ENCODE results near the gene DNAJB8.

The DNAJB8 gene

DNA sequence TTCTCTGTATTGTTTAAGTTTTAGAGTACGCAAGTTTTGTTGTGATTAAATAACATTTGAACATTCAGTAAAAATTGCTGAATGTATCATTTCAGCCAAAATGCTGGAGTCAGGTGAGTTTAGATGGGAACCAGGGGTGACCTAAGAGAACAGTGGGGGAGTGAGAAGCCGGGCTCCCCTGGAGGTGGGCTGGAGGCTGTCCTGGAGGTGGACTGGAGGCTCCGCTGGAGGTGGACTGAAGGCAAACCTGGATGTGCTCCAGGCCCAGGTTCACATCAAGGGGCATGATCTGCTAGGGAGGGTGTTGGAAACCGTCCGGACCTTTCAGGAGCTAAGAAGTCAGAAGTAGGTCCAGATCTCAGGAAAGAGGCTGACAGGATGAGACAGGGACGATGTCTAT, 23.7 kb downstream of the DNAJB8 start:
- no peak for DNase-seq

DNA sequence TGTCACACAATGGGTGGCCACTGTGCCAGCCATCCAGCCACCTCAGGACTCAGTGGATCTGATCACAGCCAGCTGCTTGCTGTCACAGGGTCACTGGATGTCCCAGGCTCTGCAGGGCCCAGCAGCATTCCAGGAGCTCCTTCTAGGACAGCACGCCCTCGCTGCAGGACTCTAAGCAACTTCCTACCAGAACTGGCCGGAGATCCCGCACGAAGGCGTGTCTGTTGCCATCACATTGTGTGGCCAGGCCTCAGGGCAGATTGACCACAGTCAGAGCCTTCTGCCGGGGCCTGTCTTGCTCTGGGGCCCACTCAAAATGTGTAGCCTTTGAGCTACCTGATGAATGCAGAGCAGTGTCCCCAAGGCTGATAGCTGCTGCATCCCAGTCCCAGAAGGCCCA, 24.6 kb downstream of the DNAJB8 start:
- DNase-seq, result no peak

GRCh38 chr3:128439226-128439625, 27.5 kb downstream of the DNAJB8 start:
- no peak for DNase-seq

DNA sequence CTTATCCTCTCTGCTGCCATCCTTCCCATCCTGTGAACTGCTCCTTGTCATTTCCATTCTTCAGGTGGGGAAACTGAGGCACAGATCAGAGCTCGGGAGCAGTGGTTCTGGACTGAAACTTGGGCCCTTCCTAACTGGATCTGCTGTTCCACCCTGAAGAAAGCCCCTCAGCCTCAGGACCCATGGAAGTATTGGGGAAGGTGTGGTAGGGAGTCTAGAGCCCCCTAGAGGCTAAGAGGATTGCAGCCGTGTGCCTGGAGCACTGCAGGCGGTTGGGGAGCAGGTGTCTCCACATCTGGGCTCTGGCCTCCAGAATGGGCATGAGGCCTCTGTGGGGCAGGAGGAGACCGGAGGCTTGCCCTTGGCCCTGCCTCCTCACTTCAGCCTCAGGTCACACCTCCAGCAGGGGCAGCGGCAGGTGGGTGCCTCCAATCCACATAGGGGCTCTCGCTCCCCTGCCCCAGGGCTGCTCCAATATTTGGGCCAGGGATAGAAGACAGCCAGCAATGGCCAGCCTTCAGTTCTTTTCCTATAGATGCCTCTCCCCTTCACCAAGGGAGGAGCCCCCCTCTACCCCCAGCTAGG, 28.1 kb downstream of the DNAJB8 start:
- DNase-seq, result no peak

- no peak for DNase-seq
Measured at GRCh38 chr3:128436214-128436613, 30.5 kb downstream of the DNAJB8 start.

GRCh38 chr3:128435561-128435960, 31.1 kb downstream of the DNAJB8 start:
- DNase-seq, result no peak

- DNase-seq, result no peak
Measured at GRCh38 chr3:128435058-128435457, 31.6 kb downstream of the DNAJB8 start.

DNA sequence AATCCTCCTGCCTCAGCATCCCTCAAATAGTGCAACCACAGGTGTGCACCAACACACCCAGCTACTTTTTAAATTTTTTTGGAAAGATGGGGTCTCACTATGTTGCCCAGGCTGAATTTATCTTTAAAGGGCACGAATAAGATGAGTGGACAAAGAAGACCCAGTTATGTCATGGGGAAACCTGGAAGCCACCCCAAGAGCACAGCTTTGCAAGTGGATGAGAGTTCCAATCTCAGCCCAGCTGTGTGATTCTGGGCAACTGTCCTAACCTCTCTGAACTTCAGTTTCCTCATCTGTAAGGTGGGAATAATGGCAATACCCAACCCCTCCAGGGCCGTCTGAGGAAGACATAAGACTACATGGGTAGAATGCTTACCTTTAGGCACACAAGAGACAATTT, 32.2 kb downstream of the DNAJB8 start:
- DNase-seq, result no peak

- DNase-seq, result no peak
Measured at GRCh38 chr3:128433837-128434165, 32.9 kb downstream of the DNAJB8 start.

DNA sequence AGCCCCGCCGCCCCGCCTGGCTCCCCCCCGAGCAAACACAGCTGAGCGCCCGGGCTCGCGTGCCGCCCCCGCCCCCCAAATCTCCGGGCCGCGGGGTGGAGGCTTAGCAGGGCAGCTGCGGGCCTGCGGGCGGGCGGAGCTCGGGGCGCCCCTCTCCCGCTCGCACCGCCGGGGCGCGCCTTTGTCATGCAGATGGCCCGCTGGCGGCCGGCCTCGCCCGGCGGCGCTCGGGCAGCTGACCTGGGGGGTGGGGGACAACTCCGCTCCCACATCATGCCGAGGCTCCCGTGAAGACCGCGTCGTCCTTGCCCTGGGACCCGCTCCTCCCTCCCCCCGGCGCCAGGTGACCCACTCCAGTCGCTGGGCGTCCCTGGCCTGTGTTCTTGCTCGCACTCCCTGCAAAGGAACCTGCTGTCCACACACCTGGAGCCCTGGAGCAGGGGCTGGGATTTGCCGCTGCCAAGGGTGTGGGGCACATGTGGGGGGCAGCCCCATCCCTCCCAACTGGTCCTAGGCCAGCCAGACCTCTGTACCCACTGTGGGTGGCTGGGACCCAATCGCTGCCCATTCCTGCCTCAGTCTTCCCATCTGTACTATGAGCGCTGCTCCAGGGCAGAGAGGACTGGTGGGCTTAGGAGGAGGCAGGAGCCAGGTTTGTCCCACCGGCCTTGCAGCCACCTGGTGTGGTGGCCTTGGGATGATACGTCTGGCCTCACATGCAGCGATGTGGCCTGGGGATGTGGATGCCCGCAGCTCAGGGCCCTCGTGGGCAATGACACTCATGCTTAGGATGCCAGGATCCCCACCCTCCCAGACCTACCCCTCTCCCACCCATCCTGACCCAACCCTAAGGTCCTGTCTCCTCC, 33.5 kb downstream of the DNAJB8 start:
- DNase-seq, result no peak

- DNase-seq, result no peak
Measured at GRCh38 chr3:128432301-128432970, 34.3 kb downstream of the DNAJB8 start.

GRCh38 chr3:128431803-128432300, 34.8 kb downstream of the DNAJB8 start:
- DNase-seq, result no peak

DNA sequence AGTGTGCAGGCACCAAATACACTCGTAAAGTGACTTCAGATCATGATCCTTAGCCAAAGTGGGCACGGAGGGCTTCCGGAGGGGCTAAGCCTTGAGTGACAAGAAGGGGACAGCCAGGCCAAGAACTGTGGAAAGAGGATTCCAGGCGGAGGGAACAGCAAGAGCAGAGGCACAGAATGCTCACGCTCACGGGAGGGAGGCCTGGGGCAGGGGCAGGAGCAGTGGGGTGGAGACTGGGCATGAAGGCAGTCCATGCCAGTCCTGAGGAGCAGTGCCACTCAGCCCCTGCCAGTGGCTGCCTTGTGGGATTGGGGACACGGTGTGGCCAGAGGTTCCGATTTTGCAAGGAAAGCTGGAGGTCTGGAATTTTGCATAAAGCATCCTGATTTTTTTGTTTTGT, 36.0 kb downstream of the DNAJB8 start:
- DNase-seq, result no peak

DNA sequence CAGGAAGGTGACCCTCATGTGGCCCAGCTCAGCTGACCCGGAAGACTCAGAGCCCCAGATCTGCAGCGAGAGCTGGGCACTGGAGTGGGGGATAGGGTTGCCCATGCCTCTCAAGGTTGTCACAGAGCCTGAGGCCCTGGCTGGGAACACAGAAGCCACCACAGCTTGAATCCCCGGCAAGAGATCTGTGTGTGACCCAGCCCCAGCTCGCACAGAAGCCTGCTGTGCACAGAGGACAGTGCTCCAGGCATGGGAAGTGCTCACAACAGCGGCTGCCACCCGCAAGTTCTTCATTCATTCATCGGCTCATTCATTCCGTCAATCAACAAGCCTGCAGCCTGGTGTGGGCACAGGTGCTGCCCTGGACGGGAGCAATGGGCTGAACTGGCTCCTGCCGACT, 36.4 kb downstream of the DNAJB8 start:
- no peak for DNase-seq

DNA sequence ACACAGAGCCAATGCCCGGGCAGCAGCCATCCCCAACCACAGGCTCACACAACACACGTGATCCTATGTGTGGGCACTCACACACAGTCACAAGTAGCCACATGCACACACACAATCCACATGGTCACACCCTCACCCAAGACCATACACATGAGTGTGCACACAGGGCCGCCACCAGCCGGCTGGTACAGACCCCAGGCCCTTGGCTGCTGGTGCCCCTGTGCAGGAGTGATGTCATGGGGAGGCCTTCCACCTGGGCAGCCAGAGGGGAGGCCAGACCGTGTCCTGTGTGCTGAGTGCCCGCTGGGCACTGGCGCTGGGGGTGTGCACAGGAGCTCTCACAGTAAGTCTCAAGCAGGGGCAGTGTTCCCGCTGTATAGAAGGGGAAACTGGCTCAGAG, 36.9 kb downstream of the DNAJB8 start:
- DNase-seq, result no peak

DNA sequence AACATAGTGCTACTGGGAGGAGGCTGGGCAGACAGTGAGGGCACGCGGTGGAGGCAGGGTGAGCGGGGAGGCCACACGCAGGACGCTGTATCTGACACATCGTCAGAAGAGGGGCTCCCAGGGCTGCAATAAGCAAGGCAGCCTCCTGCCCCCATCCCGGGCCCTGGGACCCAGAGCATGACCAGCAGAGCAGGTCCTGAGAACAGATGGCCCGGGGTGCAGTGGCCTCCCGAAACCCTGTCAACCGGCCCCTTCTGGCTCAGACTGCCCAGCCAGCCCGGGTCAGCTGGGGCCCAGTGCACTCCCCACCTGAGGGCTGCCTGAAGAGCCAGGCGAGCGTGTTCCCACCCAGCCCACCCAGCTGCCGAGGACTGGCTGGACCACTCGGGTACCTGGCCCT, 37.4 kb downstream of the DNAJB8 start:
- no peak for DNase-seq

- DNase-seq, result no peak
Measured at GRCh38 chr3:128427872-128428822, 38.5 kb downstream of the DNAJB8 start.

GRCh38 chr3:128427175-128427857, 39.4 kb downstream of the DNAJB8 start:
- no peak for DNase-seq

DNA sequence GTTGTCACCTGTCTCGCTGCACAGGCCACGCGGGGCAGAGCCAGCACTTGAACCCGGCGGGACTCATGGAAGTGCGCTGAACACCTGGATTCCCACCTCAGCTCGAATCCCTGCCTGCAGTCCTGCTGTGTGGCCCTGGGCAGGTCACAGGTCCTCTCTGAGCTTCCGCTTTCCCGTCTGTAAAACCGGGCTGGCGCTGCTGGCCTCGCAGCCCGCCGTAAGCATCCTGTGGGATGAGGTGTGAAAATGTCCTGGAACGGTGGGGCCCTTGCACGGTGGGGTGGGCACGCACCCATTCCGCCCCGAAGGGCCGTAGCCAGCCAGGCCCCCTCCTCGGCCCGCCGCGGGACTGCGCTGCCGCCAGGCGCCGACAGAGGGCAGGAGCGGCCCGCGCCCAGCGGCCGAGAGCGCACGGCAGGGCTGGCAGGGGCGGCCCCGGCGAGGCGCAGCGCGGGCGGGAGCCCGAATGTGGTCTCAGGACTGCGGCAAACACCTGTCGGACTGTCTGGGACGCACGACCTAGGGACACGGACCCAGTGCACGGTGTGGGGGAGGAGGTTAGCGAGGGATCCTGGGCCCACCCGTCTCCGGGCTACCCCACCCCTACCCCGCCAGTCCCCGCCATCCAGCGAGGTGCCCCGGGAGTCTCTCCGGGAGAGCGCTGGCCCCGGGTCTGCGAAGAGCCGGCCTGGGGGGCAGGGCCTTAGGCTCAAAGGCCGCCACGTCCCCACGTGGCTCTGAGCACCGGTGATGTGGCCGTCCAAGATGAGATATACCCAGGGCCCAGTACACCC, 40.4 kb downstream of the DNAJB8 start:
- DNase-seq, result peak in 1 of 2 donors; percentile 35

DNA sequence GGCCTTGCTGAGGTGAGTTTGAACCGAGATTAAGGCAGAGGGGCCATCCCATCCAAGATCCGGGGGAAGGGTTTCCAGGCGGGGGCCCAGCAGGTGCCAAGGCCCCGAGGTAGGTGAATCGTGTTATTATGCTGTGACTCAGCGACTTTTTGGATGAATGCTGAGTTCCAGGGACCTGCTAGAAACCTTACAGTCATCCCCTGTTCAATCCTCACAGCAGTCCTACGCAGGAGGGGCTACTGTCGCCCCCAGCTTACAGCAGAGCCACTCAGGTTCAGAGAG, 40.9 kb downstream of the DNAJB8 start:
- DNase-seq, result no peak

DNA sequence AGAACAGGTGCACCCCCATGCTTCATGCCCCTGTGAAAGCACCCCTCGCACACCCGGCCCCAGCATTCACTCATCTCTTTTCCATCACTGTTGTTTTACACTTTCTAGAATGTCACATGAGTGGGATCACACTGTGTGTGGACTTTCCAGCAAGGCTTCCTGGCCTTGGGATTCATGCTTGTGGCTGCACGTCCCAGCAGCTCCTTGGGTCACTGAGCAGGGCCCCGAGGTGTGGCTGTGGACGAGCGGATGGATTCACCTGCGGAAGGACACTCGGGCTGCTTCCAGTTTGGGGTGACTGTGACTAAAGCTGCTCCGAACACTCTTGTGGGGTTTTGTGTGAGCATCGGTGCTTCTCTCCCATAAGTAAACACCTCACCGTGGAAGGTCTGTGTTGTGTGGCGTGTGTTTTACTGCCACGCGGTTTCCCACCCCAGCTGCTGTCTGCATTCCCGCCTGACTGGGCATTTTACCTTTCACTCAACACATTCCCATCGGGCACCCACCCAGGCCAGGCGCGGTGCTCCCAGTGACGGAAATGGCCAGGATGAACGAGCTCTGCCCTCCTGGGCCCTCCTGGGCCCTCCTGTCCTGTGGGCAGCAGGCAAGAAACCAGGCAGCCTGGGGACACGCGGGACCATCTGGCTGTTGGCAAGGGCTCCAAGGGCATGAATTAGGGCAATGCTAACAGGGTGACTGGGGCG, 41.4 kb downstream of the DNAJB8 start:
- no peak for DNase-seq
